Osteoblast (primary cell): ENCODE measurements around the gene VEGFC. TPM values are rescaled to one million over a fixed set of nuclear protein-coding genes. Genes with fewer than 3 reads are reported as not detected.

ENCODE experiments used
- DNase-seq: peaks from one replicate; pipeline ENCODE4 v3.0.0; 2011; ENCODE audit warnings: low spot score, mixed read lengths; ENCODE audit not compliant: insufficient read length; ENCODE audit errors: missing footprints
- H2AFZ ChIP-seq: 2 replicates; pipeline ENCODE4 v1.6.0; 2011; ENCODE audit warnings: mild to moderate bottlenecking, low read length
- H3K27ac ChIP-seq: 2 replicates; pipeline ENCODE4 v1.5.1; 2011; ENCODE audit warnings: mild to moderate bottlenecking, low read depth, low read length, moderate library complexity
- H3K27me3 ChIP-seq: 2 replicates; pipeline ENCODE4 v1.6.0; 2012; ENCODE audit warnings: mild to moderate bottlenecking, control low read depth, inconsistent platforms, low read length, moderate library complexity; ENCODE audit not compliant: insufficient read depth
- H3K36me3 ChIP-seq: 2 replicates; pipeline ENCODE4 v1.5.1; 2011; ENCODE audit warnings: mild to moderate bottlenecking, low read length, control low read depth, moderate library complexity; ENCODE audit not compliant: insufficient read depth
- H3K4me1 ChIP-seq: 2 replicates; pipeline ENCODE4 v1.5.1; 2011; ENCODE audit warnings: mild to moderate bottlenecking, low read length, control low read depth, moderate library complexity; ENCODE audit not compliant: insufficient read depth
- H3K4me2 ChIP-seq: 2 replicates; pipeline ENCODE4 v1.6.0; 2011; ENCODE audit warnings: mild to moderate bottlenecking, low read length; ENCODE audit not compliant: insufficient read depth
- H3K4me3 ChIP-seq: fragments of 200-600 bp; sonication (generic); 3 replicates; pipeline ENCODE4 v1.5.1; 2012; ENCODE audit warnings: mild to moderate bottlenecking, low read length, inconsistent platforms; ENCODE audit not compliant: insufficient read depth
- H3K79me2 ChIP-seq: 2 replicates; pipeline ENCODE4 v1.6.0; 2012; ENCODE audit warnings: mild to moderate bottlenecking, low read length, control low read depth, inconsistent platforms; ENCODE audit not compliant: insufficient read depth
- H3K9me3 ChIP-seq: 2 replicates; pipeline ENCODE4 v1.5.1; 2011; ENCODE audit warnings: low read depth, low read length, control low read depth
- H4K20me1 ChIP-seq: 2 replicates; pipeline ENCODE4 v1.6.0; 2012; ENCODE audit warnings: mild to moderate bottlenecking, low read length, control low read depth; ENCODE audit not compliant: insufficient read depth
- CTCF ChIP-seq: IDR thresholded peaks from 2 replicates; pipeline ENCODE4 v1.5.1; 2011; ENCODE audit warnings: mild to moderate bottlenecking, low read depth, low read length, moderate library complexity; ENCODE audit errors: extremely low read depth
- total RNA-seq: library from RNA; depleted of rRNA; stranded (reverse); fragments of >200 nt; gene quantifications from 2 replicates; pipeline ENCODE4 v1.2.3, GENCODE V29; 2012

The VEGFC gene
- total RNA-seq, 1 donor, result 55.4 TPM

DNA sequence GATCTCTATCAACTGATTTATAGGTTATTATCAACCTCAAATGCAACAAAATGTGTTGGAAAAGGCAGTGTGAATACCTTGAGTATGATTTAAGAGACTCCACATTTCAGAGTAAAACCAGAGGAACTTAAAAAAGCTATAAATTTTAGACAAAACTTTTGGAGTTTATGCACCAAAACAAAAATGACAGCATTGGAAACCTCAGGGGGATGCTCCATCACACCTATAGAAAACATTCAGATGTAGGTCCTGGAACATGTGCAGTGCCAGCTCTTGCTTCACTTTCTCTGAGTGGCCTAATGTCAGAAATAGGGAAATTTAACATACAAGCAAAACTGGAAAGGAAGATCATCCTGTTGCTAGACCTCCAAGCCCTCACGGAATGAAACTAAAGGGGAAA lies 5.8 kb upstream of the VEGFC start:
- H3K4me3 ChIP-seq, result no peak overlapping the region
- H3K36me3 ChIP-seq, result no peaks in the 10 kb centered on the region
- H3K27me3 ChIP-seq, result no peaks in the 10 kb centered on the region
- H2AFZ ChIP-seq, result no peak overlapping the region
- H3K79me2 ChIP-seq, result peaks cover 5% of the 10 kb centered on the region
- H3K27ac ChIP-seq, result no peak overlapping the region
- DNase-seq, result no peak
- no peak overlapping the region for H3K4me2 ChIP-seq
- H3K4me1 ChIP-seq, result peaks cover 23% of the 10 kb centered on the region
- no peaks in the 10 kb centered on the region for H3K9me3 ChIP-seq
- no peaks in the 10 kb centered on the region for H4K20me1 ChIP-seq
- no peak for TF ChIP-seq CTCF

DNA sequence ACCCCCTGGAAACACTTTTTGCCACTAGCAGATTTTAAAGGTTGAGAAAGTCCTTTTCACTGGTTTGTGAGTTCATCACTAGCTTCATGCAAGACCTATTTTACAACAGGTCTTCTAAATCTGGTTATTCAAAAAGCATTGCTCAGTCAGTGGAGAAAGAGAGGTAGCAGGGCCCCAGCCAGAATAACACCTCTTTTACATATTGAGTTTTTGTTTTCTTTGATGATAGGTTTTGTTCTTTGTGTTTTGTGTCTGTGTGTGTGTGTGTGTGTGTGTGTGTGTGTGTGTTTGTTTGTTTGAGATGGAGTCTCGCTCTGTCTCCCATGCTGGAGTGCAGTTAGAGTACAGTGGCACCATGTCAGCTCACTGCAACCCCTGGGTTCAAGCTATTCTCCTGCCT lies 2.7 kb upstream of the VEGFC start:
- H3K27me3 ChIP-seq, result no peaks in the 10 kb centered on the region
- peaks cover 24% of the 10 kb centered on the region for H3K4me1 ChIP-seq
- H3K9me3 ChIP-seq, result no peaks in the 10 kb centered on the region
- H2AFZ ChIP-seq, result no peak overlapping the region
- no peak for DNase-seq
- H3K27ac ChIP-seq, result peak overlapping the region; percentile 94
- H4K20me1 ChIP-seq, result no peaks in the 10 kb centered on the region
- H3K4me3 ChIP-seq, result no peak overlapping the region
- H3K4me2 ChIP-seq, result no peak overlapping the region
- TF ChIP-seq CTCF, result no peak
- no peaks in the 10 kb centered on the region for H3K36me3 ChIP-seq
- H3K79me2 ChIP-seq, result peaks cover 29% of the 10 kb centered on the region

DNA sequence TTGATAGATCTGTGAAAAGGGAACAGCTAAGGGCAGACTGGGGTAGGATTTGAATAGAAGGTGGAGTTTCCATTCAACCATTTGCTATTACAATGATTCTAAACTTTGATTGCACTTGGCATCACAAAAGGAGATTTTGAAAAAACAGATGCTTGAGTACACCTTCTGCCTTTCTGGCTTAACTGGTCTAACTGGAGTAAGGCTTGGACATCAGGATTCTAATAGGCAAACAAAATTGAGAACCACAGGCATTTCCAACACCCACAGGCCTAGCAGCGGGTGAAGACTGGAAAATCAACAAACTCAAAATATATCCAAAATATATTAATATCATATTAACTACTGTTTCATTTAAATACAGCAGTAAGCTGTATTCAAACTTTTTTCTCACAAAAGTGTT lies 1.9 kb upstream of the VEGFC start:
- H3K4me1 ChIP-seq, result peaks cover 25% of the 10 kb centered on the region
- no peak for TF ChIP-seq CTCF
- H3K4me3 ChIP-seq, result peak overlapping the region; percentile 13
- H3K79me2 ChIP-seq, result peaks cover 37% of the 10 kb centered on the region
- no peaks in the 10 kb centered on the region for H3K27me3 ChIP-seq
- no peaks in the 10 kb centered on the region for H3K36me3 ChIP-seq
- no peak overlapping the region for H2AFZ ChIP-seq
- no peaks in the 10 kb centered on the region for H3K9me3 ChIP-seq
- no peak for DNase-seq
- H3K4me2 ChIP-seq, result peak overlapping the region; percentile 82
- peak overlapping the region; percentile 94 for H3K27ac ChIP-seq
- no peaks in the 10 kb centered on the region for H4K20me1 ChIP-seq

DNA sequence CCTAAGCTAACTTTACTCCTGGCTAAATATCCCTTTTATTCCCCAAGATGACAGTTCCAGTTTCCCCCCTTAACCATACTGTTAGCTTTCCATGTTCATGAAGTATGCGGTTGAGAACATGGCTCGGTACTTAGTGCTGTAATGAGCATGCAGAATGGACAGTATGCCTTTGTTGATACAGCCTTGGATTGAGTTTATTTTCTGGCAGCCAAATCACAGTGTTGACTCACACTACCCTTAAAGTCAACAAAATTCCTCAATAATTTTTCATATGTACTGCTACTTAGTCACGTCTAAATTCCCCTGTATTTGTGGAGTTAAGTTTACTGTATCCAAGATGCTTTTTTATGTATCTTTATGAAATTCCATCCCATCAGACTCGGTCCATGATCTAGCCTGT lies 1.4 kb upstream of the VEGFC start:
- TF ChIP-seq CTCF, result no peak
- H4K20me1 ChIP-seq, result no peaks in the 10 kb centered on the region
- no peaks in the 10 kb centered on the region for H3K27me3 ChIP-seq
- no peaks in the 10 kb centered on the region for H3K9me3 ChIP-seq
- H2AFZ ChIP-seq, result no peak overlapping the region
- DNase-seq, result peak; percentile 91
- peak overlapping the region; percentile 69 for H3K4me3 ChIP-seq
- peaks cover 42% of the 10 kb centered on the region for H3K79me2 ChIP-seq
- H3K4me1 ChIP-seq, result peaks cover 30% of the 10 kb centered on the region
- peak overlapping the region; percentile 82 for H3K4me2 ChIP-seq
- peaks cover under 1% of the 10 kb centered on the region for H3K36me3 ChIP-seq
- H3K27ac ChIP-seq, result peak overlapping the region; percentile 94
